LNCaP clone FGC (cell line): ENCODE results near the gene PCTP.

Experiments used
- DNase-seq: peaks from one replicate; pipeline ENCODE4 v3.0.0-alpha.2; 2011; ENCODE audit warnings: low read depth
- H3K4me3 ChIP-seq: 2 replicates; pipeline ENCODE4 v1.5.1; 2011; ENCODE audit warnings: mild to moderate bottlenecking, low read depth, low read length, control low read depth
- TF ChIP-seq, protein P1 (sequence below): IDR thresholded peaks from 2 replicates; pipeline ENCODE4 v1.5.1; 2012; ENCODE audit warnings: mild to moderate bottlenecking; ENCODE audit not compliant: control insufficient read depth, insufficient read depth; ENCODE audit errors: extremely low read depth

The PCTP gene

DNA sequence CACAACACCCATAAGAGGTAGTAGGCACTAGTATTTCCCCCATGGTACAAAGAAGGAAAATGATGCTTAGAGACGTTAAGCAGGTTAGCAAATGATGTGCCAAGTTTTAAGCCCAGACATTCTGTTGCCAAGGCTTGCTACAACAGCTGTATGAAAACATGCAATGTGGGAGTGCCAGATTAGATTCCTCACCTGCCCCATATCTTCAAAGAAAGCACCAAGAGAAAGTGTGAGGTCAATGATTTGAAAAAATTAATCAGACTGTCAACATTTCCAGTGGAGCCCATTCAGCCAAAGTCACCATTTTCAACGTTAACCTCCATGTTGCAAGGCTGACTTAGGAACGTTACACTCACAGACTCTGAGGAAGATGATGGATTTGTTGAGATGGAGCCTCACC lies 61.5 kb downstream of the PCTP start:
- DNase-seq = no peak
- no peak overlapping the region for H3K4me3 ChIP-seq
- TF ChIP-seq, protein P1, sequence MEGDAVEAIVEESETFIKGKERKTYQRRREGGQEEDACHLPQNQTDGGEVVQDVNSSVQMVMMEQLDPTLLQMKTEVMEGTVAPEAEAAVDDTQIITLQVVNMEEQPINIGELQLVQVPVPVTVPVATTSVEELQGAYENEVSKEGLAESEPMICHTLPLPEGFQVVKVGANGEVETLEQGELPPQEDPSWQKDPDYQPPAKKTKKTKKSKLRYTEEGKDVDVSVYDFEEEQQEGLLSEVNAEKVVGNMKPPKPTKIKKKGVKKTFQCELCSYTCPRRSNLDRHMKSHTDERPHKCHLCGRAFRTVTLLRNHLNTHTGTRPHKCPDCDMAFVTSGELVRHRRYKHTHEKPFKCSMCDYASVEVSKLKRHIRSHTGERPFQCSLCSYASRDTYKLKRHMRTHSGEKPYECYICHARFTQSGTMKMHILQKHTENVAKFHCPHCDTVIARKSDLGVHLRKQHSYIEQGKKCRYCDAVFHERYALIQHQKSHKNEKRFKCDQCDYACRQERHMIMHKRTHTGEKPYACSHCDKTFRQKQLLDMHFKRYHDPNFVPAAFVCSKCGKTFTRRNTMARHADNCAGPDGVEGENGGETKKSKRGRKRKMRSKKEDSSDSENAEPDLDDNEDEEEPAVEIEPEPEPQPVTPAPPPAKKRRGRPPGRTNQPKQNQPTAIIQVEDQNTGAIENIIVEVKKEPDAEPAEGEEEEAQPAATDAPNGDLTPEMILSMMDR = no peak

- no peak for DNase-seq
- no peak overlapping the region for H3K4me3 ChIP-seq
- TF ChIP-seq, protein P1 = no peak
Observed at GRCh38 chr17:55813944-55814343, 63.1 kb downstream of the PCTP start.

DNA sequence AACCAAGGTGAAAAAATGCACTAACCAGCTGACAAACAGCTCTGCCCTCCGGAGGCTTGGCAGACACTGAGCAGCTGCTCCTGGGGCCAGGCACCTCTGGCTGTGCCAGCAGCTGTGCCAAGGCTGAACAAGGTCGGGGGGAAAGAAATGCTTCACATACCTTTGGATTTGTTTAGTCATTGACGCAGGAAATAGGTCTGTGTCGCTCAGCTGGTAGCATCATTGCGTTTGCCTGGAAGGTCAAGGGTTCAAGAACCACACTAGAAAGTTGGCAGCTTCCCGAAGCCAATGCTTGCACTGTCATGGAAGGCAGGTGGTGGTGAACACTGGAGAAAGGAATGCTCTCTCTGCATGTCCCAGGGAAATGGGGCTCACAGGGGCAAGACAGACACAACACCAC lies 63.5 kb downstream of the PCTP start:
- DNase-seq = no peak
- TF ChIP-seq, protein P1 = no peak

GRCh38 chr17:55816532-55817396 lies 65.9 kb downstream of the PCTP start:
- no peak for DNase-seq
- TF ChIP-seq, protein P1 = no peak

More for the DNA sequence above, 63.5 kb downstream of the PCTP start:
- H3K4me3 ChIP-seq = no peak overlapping the region

DNA sequence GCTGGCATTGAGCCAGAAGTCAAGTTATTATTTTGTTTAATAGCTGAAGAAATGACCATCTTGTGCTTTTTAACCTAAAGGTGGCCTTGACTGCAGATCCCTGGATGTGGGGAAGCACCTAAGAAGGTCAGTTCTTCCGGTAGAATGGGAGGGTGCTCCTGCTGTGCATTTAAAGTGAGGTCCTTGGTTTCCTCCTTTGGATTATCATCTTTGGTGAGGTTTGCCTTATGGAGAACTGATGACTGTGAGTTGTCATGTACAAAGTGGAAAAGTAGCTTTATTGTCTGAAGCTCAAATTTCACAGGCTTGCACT lies 66.5 kb downstream of the PCTP start:
- no peak for DNase-seq
- TF ChIP-seq, protein P1 = no peak
- H3K4me3 ChIP-seq = no peak overlapping the region

More at GRCh38 chr17:55816532-55817396, 65.9 kb downstream of the PCTP start:
- H3K4me3 ChIP-seq = no peak overlapping the region

DNA sequence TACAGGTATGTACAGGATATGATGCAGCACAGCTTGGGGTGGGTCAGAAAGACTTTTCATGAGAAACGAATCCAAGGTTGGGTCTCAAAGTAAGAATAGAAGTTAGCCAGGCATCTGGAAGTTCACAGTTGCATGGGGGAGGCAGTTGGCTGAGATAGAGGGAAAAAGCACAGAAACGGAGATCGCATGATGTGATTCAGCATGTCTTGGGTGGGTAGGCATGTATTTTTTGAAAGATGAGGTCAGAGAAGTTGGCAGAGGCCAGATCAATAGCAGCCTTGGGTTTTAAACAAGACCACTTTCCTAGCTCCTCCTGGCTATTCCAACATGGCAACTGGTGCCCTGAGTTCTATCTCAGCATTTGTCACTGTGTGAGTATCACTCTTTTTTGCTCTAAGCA lies 67.2 kb downstream of the PCTP start:
- no peak for DNase-seq
- H3K4me3 ChIP-seq = no peak overlapping the region
- TF ChIP-seq, protein P1 = no peak
